Loucy (cell line): ENCODE data around the gene BRD9.

Experiments used
- H2AFZ ChIP-seq: fragments of 200-600 bp; sonication (generic); 2 replicates; pipeline ENCODE4 v1.6.0; 2016; ENCODE audit warnings: antibody characterized with exemption, mild to moderate bottlenecking, low read length, moderate library complexity
- H3F3A ChIP-seq: fragments of 200-600 bp; 2 replicates; pipeline ENCODE4 v1.6.0; 2016; ENCODE audit warnings: antibody characterized with exemption, low read depth, mild to moderate bottlenecking
- H3K27me3 ChIP-seq: fragments of 200-600 bp; sonication (generic); 2 replicates; pipeline ENCODE4 v1.6.1; 2014; ENCODE audit warnings: low read length, mild to moderate bottlenecking; ENCODE audit not compliant: insufficient read depth, poor library complexity, severe bottlenecking
- H3K36me3 ChIP-seq: fragments of 200-600 bp; sonication (generic); 2 replicates; pipeline ENCODE4 v1.6.1; 2016; ENCODE audit warnings: low read length; ENCODE audit not compliant: insufficient read depth
- H3K4me1 ChIP-seq: fragments of 200-600 bp; sonication (generic); 2 replicates; pipeline ENCODE4 v1.5.1; 2014; ENCODE audit warnings: low read length, mild to moderate bottlenecking; ENCODE audit not compliant: insufficient read depth, poor library complexity, severe bottlenecking
- H3K4me2 ChIP-seq: fragments of 200-600 bp; sonication (generic); 2 replicates; pipeline ENCODE4 v1.6.0; 2014; ENCODE audit warnings: antibody characterized with exemption, low read length, low read depth, mild to moderate bottlenecking; ENCODE audit not compliant: poor library complexity, severe bottlenecking
- H3K4me3 ChIP-seq: fragments of 200-600 bp; sonication (generic); 2 replicates; pipeline ENCODE4 v1.5.1; 2014; ENCODE audit warnings: low read length, mild to moderate bottlenecking, mixed read lengths; ENCODE audit not compliant: poor library complexity, severe bottlenecking
- H3K79me2 ChIP-seq: fragments of 200-600 bp; sonication (generic); 2 replicates; pipeline ENCODE4 v1.6.1; 2014; ENCODE audit warnings: low read length; ENCODE audit not compliant: insufficient read depth
- H3K9ac ChIP-seq: fragments of 200-600 bp; sonication (generic); 2 replicates; pipeline ENCODE4 v1.6.0; 2014; ENCODE audit warnings: mild to moderate bottlenecking, low read depth, low read length, moderate library complexity; ENCODE audit not compliant: poor library complexity, severe bottlenecking
- H3K9me2 ChIP-seq: fragments of 200-600 bp; sonication (generic); replicated peaks from 2 replicates; pipeline ENCODE4 v1.6.1; 2016; ENCODE audit warnings: low read depth, low read length, mixed read lengths
- H3K9me3 ChIP-seq: fragments of 200-600 bp; sonication (generic); 2 replicates; pipeline ENCODE4 v1.6.1; 2014; ENCODE audit warnings: mild to moderate bottlenecking, antibody characterized with exemption, low read length, low read depth; ENCODE audit not compliant: insufficient read depth
- H4K20me1 ChIP-seq: fragments of 200-600 bp; sonication (generic); 2 replicates; pipeline ENCODE4 v1.6.0; 2014; ENCODE audit warnings: antibody characterized with exemption, low read length, mild to moderate bottlenecking; ENCODE audit not compliant: insufficient read depth, poor library complexity, severe bottlenecking
- EZH2phosphoT487 ChIP-seq: fragments of 200-600 bp; IDR thresholded peaks from 2 replicates; pipeline ENCODE4 v1.6.1; 2018; ENCODE audit warnings: antibody characterized with exemption, mild to moderate bottlenecking, moderate library complexity, borderline replicate concordance
- TF ChIP-seq, protein P1 (sequence below): fragments of 200-600 bp; sonication (generic); conservative IDR thresholded peaks from 2 replicates; pipeline ENCODE4 v1.5.1; 2014; ENCODE audit warnings: mild to moderate bottlenecking, antibody characterized with exemption, low read length

Gene BRD9

DNA sequence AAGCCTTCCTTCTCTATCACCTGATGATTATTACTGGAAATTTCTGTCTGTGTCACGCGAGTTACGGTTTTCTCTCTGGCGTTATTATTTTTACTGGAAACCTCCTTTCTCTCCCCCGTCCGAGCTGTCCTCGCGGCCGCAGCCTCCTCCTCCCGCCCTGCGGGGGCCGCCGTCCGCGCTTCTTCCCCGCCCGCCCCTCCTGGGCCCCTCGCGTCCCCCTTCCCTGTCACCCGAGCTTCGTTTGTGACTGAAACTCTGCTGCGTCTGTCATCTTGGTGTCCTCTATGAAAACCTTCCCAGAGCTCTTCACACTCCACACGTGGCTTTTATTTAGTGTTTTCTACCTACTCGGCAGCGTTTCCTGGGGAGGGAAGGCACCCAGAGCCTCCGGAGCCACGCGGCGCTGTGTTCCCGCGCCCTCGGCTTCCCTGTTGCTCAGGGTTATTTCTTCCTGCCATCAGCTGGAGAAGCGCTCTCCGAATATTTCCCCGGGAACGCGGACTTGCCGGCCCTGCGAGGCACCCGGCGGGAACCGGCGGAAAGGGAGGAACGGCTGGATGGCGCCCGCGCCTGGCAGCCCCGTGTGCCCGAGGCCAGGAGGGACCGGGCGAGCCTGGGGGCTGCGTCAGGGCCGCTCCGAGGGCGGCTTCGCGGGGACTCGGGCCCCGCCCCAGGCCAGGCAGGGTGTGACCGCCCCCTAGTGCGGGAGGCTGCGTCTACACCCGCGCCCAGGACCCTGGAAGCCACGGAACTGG lies 34.0 kb upstream of the BRD9 start:
- H3K9me3 ChIP-seq: no peaks in the 10 kb centered on the region
- no peak overlapping the region for H3K4me3 ChIP-seq
- no peaks in the 10 kb centered on the region for H3K27me3 ChIP-seq
- peaks cover 5% of the 10 kb centered on the region for H3K4me1 ChIP-seq
- H3K9me2 ChIP-seq: no peaks in the 10 kb centered on the region
- no peak overlapping the region for H2AFZ ChIP-seq
- no peaks in the 10 kb centered on the region for H4K20me1 ChIP-seq
- no peak overlapping the region for H3K4me2 ChIP-seq
- H3K9ac ChIP-seq: no peak overlapping the region
- no peaks in the 10 kb centered on the region for H3K79me2 ChIP-seq
- no peaks in the 10 kb centered on the region for H3K36me3 ChIP-seq
- H3F3A ChIP-seq: no peaks in the 10 kb centered on the region
- TF ChIP-seq EZH2phosphoT487: no peak
- TF ChIP-seq, protein P1, sequence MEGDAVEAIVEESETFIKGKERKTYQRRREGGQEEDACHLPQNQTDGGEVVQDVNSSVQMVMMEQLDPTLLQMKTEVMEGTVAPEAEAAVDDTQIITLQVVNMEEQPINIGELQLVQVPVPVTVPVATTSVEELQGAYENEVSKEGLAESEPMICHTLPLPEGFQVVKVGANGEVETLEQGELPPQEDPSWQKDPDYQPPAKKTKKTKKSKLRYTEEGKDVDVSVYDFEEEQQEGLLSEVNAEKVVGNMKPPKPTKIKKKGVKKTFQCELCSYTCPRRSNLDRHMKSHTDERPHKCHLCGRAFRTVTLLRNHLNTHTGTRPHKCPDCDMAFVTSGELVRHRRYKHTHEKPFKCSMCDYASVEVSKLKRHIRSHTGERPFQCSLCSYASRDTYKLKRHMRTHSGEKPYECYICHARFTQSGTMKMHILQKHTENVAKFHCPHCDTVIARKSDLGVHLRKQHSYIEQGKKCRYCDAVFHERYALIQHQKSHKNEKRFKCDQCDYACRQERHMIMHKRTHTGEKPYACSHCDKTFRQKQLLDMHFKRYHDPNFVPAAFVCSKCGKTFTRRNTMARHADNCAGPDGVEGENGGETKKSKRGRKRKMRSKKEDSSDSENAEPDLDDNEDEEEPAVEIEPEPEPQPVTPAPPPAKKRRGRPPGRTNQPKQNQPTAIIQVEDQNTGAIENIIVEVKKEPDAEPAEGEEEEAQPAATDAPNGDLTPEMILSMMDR: no peak

DNA sequence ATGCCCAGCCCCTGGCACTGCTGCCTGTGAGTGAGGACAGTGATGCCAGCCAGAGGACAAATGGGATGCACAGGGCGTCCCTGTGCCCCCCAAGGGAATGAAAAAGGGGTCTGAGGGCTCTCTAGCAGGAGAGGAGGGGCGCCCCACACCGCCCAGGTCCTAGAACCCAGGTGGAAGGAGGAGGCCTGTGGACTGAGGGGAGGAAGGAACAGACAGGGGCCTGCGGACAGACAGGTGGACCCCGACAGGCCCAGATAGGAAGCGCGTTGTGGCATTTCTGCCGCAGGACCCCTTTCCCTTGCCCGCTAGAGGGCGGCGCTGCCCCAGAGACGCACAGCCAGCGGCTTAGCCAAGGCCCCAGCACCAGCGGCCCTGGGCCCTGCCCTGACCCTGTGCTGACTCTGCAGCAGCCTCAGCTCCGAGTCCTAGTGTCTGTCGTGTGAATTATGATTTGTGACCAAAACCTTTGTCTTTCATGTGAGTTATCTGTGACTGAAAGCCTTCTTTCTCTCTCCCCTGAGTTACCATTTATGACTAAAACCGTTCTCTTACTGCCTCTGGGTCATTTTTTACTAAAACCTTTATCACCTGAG lies 30.8 kb upstream of the BRD9 start:
- no peak overlapping the region for H3K9ac ChIP-seq
- no peak overlapping the region for H2AFZ ChIP-seq
- H3K4me2 ChIP-seq: no peak overlapping the region
- TF ChIP-seq EZH2phosphoT487: no peak
- TF ChIP-seq, protein P1: peak; percentile 92
- no peaks in the 10 kb centered on the region for H3F3A ChIP-seq
- no peaks in the 10 kb centered on the region for H3K9me2 ChIP-seq
- no peaks in the 10 kb centered on the region for H4K20me1 ChIP-seq
- H3K79me2 ChIP-seq: no peaks in the 10 kb centered on the region
- no peaks in the 10 kb centered on the region for H3K9me3 ChIP-seq
- H3K27me3 ChIP-seq: no peaks in the 10 kb centered on the region
- H3K4me1 ChIP-seq: peaks cover 5% of the 10 kb centered on the region
- no peak overlapping the region for H3K4me3 ChIP-seq
- H3K36me3 ChIP-seq: no peaks in the 10 kb centered on the region

DNA sequence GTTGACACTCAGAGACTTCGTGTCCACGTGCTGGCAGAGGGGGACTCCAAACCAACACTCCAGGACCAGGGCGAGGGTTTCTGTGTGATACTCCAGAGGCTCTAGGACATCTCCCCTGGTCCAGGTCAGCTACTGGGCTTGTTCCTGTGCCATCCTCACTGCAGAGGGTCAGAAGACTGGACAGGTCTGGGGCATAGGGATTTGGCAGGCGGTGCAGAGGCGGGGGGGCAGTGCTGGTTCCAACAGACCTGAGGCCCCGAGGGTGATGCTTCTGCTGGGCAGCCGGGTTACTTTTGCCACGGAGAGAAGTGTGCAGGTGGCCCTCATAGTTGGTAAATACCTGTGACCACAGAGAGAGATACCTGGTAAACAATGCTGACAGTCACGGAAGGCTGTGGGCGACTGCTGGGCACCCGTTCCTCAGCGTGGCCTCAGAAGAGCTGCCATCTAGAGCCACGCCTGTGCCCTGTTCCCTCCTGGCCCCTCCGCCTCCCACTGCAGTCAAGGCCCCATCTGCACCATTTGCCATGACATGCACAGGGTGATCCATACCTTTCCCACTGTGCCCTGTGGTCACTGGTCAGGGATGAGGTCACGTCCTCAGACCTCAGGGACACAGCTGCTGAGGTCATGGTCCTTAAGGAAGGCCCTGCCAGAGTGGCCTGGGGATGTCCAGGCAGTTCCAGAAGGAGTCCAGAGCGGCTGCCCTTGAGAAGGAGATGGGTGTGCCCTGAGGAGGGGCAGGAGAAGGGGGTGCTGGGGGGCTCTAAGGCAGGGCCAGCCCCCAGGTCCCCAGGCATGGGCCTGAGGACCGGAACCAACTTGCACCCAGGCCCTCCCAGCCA lies 30.1 kb upstream of the BRD9 start:
- Histone ChIP-seq H3K36me3 (no peaks in the 10 kb centered on the region), H4K20me1 (no peaks in the 10 kb centered on the region), H2AFZ (no peak overlapping the region), H3K4me2 (no peak overlapping the region), H3F3A (no peaks in the 10 kb centered on the region), H3K4me1 (peaks cover 5% of the 10 kb centered on the region), H3K9me3 (no peaks in the 10 kb centered on the region), H3K9ac (no peak overlapping the region), H3K4me3 (no peak overlapping the region), H3K79me2 (no peaks in the 10 kb centered on the region), H3K9me2 (no peaks in the 10 kb centered on the region), H3K27me3 (no peaks in the 10 kb centered on the region)
- TF ChIP-seq, protein P1: no peak
- no peak for TF ChIP-seq EZH2phosphoT487
